ENCODE measurements around the gene SON. TPM values are rescaled to one million over a fixed set of nuclear protein-coding genes. Genes with fewer than 3 reads are reported as not detected.

The SON gene, protein sequence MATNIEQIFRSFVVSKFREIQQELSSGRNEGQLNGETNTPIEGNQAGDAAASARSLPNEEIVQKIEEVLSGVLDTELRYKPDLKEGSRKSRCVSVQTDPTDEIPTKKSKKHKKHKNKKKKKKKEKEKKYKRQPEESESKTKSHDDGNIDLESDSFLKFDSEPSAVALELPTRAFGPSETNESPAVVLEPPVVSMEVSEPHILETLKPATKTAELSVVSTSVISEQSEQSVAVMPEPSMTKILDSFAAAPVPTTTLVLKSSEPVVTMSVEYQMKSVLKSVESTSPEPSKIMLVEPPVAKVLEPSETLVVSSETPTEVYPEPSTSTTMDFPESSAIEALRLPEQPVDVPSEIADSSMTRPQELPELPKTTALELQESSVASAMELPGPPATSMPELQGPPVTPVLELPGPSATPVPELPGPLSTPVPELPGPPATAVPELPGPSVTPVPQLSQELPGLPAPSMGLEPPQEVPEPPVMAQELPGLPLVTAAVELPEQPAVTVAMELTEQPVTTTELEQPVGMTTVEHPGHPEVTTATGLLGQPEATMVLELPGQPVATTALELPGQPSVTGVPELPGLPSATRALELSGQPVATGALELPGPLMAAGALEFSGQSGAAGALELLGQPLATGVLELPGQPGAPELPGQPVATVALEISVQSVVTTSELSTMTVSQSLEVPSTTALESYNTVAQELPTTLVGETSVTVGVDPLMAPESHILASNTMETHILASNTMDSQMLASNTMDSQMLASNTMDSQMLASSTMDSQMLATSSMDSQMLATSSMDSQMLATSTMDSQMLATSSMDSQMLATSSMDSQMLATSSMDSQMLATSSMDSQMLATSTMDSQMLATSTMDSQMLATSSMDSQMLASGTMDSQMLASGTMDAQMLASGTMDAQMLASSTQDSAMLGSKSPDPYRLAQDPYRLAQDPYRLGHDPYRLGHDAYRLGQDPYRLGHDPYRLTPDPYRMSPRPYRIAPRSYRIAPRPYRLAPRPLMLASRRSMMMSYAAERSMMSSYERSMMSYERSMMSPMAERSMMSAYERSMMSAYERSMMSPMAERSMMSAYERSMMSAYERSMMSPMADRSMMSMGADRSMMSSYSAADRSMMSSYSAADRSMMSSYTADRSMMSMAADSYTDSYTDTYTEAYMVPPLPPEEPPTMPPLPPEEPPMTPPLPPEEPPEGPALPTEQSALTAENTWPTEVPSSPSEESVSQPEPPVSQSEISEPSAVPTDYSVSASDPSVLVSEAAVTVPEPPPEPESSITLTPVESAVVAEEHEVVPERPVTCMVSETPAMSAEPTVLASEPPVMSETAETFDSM (N-terminal part only)
- total RNA-seq, result 97.6 and 166 TPM in 2 replicates

DNA sequence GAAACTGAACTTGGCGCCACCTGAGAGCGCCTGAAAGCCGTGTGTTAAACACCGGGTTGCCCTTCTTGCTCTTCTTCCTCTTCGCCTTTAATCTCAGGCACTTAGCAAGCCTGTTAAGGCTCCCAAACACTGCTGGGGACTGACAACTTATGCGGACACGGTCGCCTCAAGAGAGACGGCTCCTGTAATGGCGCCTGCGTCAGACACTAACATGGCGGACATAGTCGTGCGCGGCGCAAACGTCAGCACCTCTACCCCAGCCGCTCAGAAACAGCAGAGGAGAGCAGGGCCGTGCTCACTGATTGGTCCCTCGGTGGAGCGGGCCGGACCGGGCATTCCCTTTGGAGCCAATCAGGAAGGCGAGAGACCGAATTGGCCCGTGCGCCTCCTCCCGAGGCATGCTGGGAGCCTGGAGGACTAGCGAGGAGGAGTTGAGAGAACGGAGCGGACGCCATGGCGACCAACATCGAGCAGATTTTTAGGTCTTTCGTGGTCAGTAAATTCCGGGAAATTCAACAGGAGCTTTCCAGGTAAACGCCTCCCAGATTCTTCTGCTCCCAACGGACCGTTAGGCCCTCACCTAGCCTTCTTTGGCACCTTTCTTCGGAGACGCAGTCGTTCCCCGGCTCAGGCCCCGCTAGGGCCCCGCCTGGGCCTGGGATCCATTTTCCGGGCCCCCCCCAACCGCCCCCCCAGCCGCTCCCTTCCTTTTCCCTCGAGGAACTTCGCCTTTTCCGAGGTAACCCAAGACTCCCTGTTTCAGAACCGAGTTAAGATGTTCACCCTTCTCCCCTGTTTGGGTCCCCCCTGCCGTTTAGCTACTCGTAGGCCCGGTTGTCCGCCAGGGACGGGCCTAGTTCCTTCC is at the start of gene SON:
TSS of gene SON (plus strand) at position 399 of the 865 bp plus-strand sequence. CDS start at position 454, 55 bp downstream.

DNA sequence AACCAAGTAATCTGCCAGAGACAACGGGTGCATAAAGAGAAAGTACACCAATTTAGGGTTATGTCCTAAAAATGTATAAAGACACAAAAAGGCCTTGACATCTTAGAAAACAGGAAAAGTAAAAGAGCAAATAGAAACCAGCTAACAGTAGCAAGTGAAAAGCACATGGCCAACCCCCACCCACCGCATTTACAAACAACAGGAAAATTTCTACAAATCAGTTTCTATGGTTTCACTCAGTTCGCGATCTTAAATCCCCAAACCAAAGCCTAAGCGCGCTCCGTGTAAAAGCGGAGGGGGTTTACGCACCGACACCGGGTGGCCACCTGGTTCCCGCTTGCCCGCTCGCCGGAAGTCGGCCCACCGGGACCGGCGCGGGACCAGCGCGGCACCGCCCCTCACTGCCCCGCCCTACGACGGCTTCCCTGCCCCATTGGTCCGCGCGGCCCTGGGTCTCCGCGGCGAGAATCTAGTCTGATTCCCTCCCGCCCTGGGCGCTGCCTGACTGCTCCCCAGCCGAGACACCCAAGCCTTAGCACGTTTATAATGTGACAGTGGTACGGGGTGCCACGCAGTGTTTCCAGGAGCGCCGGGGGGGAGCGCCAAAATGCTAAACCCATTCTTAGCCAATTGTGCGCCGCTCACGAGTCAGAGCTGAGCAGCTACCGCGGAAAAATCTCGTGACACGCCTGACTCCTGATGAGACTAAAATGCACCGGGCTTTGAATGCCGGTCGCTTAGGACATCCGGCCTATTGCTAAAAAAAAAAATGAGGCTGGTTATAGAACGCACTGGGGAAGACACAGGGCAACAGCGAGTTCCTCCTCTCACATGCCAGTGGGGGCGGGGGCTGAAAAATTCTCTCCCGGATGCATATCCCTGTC is 840 bp upstream of the SON start, which contains the start of gene GART:
TSS of gene GART (minus strand) at position 362 of the 884 bp plus-strand sequence. CDS start 2,802 bp downstream, outside the sequence.

DNA sequence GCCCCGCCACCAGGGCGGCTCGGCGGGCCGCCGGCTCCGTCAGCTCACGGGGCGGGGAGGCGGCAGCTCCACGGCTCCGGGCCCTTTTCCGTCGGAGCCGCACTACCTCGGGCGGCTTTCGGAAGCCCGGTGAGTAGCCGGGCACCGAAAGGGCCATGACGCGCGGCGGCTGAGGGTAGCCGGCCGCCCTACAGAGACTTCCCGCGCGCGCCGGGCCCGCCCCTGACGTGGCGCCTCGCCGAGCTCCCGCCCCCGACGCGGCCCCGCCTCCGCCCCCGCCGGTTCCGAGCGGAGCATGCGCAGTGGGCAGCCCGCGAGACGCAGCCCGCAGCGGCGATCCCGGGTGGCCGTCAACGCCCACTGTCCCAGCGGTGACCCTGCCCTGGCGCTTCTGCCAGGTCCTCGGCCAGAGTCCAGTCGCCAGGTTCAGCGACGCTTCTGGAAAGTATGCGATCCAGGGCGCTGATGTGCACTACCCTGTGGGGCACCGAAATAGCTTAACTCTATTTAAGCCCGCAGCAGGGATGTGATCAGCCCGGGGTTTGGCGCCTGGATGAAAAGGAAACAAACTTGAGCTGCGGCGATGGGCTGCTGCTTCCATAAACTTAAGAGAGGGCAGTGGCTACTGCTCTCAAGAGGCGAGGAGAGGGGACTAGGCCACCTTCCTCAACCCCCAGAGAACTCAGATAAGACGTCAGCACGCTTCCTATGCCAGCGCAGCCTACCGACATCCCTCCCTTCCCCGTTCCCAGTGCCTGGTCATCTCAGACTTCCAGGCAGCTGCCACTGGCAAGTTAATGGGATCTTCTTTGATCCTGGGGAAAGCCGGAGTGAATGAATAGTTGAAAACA is 45.9 kb downstream of the SON start, which contains the start of gene DONSON:
TSS of gene DONSON (minus strand) at position 200 of the 851 bp plus-strand sequence. CDS start at position 157, 43 bp downstream.

Other genes with a start within 250 kb of the SON start
- gene IFNAR1, start 218.1 kb upstream of the SON start, total RNA-seq, result 11.4 and 20.9 TPM in 2 replicates
- gene IFNGR2, start 139.6 kb upstream of the SON start, total RNA-seq, result 68.6 and 69.0 TPM in 2 replicates
- 21.3 and 42.6 TPM in 2 replicates for gene TMEM50B, start 63.1 kb upstream of the SON start, total RNA-seq
- gene DNAJC28, start 51.3 kb upstream of the SON start, total RNA-seq, result 0.64 and 1.0 TPM in 2 replicates
- 82.7 and 121 TPM in 2 replicates for gene GART, start 921 bp upstream of the SON start, total RNA-seq
- gene DONSON, start 45.6 kb downstream of the SON start, total RNA-seq, result 25.6 and 28.1 TPM in 2 replicates
- gene CRYZL1, start 98.7 kb downstream of the SON start, total RNA-seq, result 12.8 and 36.5 TPM in 2 replicates
- 20.0 and 34.0 TPM in 2 replicates for gene ITSN1, start 99.5 kb downstream of the SON start, total RNA-seq

Data from epithelial cell of alveolus of lung (primary cell).